Vagina (tissue), 2 donors: ENCODE data around the gene TASP1.

Source experiments
- CTCF ChIP-seq, 3 experiments: fragments of 450-650 bp in 2 of 3; fragments of 200-600 bp in 1 of 3; sonication (generic) in 1 of 3; IDR thresholded peaks; one replicate each; pipeline ENCODE4 v1.5.1; 2017 to 2019; ENCODE audit warnings: antibody characterized with exemption in 3 of 3, mild to moderate bottlenecking in 2 of 3, moderate library complexity in 2 of 3
- POLR2AphosphoS5 ChIP-seq, 2 donors: sonication (generic); formaldehyde crosslinking; IDR thresholded peaks; one replicate each; pipeline ENCODE4 v1.9.0; 2017; ENCODE audit warnings: antibody characterized with exemption in 2 of 2, mild to moderate bottlenecking in 2 of 2, low read depth in 1 of 2; ENCODE audit not compliant: insufficient read depth in 1 of 2

DNA sequence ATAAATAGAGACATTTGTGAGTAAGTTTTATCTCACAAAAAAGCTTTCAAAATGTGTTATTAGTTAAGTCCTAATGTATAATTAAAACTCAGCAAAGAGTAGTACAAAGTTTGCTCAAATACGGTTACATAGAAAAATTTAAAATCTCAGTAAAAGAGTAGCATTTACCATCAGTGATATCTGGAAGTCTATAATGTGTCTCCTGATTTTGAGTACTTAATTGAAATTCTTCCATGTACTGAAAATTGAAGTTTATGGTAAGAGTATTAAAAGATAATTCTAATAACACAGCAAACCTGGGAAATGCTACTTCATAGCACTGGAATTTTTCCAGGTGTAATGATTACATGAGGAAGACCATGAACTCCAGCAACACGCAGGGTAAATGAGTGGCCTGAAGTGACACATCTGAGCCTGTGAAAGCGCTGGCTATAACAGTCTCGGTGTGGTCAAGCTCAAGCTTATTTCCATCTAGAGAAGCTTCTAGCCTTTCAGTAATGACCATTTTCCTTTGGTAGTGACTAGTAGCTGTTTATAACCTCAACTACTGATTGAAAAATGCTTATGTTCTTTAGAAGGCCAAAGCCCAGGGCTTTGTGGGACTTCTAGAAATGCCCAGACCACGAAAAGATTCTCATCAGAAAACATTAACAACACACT, 214.4 kb downstream of the TASP1 start:
- TF ChIP-seq CTCF (IDR thresholded peaks at IDR 0.05) (no peak), POLR2AphosphoS5 (IDR thresholded peaks at IDR 0.05; ENCODE audit: insufficient read depth in 1 of 2, low read depth in 1 of 2) (no peak)
